Right ventricle myocardium superior (tissue), 1 donor: ENCODE results near the gene UCHL5. TPM values are rescaled to one million over a fixed set of nuclear protein-coding genes. Genes with fewer than 3 reads are reported as not detected.

ENCODE experiments used
- ATAC-seq: fragments of 200-7000 bp; cut with Tn5 transposase; one replicate; pipeline ENCODE4 v1.9.1; 2020; ENCODE audit warnings: mild to moderate bottlenecking; ENCODE audit not compliant: poor library complexity
- DNase-seq: peaks from one replicate; pipeline ENCODE4 v3.0.0-alpha.2; 2020
- intact Hi-C: fragments of 100-400 bp; cut with DNase I; formaldehyde crosslinking; loops from one replicate; pipeline ENCODE4 v1.11.2; 2022
- long read RNA-seq: library from polyadenylated mRNA; unstranded; transcript quantifications from one replicate; pipeline ENCODE4 v2.0.0, GENCODE V29; 2021
- total RNA-seq: library from RNA; stranded (reverse); fragmentation: NEBNext Ultra II Directional; extraction: Animal tissue kit (Norgen Biotek cat#: 25700); gene quantifications from one replicate; pipeline ENCODE4 v1.2.1, GENCODE V29; 2021
- donor health status: DM: no; HTN: yes; CAD: no; lungs with severe emphysema.

The UCHL5 gene, protein sequence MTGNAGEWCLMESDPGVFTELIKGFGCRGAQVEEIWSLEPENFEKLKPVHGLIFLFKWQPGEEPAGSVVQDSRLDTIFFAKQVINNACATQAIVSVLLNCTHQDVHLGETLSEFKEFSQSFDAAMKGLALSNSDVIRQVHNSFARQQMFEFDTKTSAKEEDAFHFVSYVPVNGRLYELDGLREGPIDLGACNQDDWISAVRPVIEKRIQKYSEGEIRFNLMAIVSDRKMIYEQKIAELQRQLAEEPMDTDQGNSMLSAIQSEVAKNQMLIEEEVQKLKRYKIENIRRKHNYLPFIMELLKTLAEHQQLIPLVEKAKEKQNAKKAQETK
- 42.3 TPM for total RNA-seq
- long read RNA-seq, full-length matches to known transcripts, result 114 of 130 reads
- long read RNA-seq, partial matches to known transcripts, result 2 of 130 reads
- long read RNA-seq, other reads (novel, unspliced or antisense), result 14 of 130 reads

DNA sequence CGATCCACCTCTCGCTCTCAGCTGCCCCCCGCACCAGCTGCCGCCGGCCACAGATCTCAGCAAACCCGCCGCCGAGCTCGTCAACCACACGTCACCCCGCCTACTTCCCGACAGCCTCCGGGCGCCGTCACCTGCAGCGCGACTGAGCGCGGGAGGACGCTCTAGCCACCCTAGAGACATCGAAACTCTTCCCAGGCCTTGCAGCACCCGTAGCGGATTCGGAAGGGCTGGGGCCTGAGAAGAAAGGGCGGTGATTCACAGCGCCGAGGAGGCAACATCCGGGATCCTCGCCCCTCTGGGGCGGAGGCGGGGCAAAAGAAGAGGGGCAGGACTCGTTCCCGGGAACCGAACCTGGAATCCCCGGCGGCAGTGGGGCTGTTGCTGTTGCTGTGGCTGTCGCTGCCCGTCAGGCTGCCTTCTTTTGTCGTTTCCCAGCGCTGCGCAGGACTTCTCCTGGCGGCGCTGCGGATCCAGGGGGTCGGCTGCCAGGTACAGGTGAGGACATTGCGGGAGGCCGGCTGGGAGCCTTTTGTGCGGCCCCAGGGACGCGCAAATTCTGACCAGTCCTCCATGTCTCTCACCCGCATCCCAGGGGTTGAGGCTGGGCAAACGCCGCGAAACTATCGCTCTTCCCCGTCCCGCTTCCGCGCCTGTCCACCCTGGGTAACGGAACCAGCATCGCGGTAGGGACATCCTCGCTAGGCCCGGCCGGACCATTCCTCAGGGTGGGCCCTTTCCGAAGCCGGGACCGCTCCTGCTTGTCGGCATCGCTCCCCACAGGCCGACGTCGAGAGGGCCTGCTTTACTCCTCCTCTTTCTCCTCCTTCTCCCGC is at the start of gene UCHL5, which contains the start of gene RO60:
TSS of gene UCHL5 (minus strand) at position 79 of the 833 bp plus-strand sequence. CDS start 100 bp downstream, outside the sequence.
TSS of gene RO60 (plus strand) at position 331 of the 833 bp plus-strand sequence. CDS start 9,443 bp downstream, outside the sequence.
- ATAC-seq, result peak; percentile 97

DNA sequence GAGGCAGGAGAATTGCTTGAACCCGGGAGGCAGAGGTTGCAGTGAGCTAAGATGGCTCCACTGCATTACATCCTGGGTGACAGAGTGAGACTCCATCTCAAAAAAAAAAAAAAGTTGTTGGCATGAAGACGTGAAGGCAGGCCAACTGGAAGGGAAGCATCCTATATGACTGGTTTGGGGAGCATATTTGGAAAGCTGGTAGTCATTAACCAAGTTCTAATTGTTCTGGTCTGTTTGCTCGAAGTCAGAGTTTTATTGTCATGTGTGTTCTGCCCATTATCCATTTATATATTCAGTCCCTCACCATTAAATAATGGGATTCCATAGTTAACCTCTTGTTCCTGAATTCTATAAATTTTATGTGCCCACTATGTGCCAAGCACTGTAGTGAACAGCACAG is 49.3 kb upstream of the UCHL5 start:
- no peak for ATAC-seq
- intact Hi-C loops, result no loop called here
- no peak for DNase-seq

More for the DNA sequence above, at the start of gene UCHL5, which contains the start of gene RO60:
- intact Hi-C loops, result loop anchor here (10.0 kb wide), 1 partner anchor 65 kb away; the partner anchor contains the start of gene CDC73
- DNase-seq, result peak; percentile 97

DNA sequence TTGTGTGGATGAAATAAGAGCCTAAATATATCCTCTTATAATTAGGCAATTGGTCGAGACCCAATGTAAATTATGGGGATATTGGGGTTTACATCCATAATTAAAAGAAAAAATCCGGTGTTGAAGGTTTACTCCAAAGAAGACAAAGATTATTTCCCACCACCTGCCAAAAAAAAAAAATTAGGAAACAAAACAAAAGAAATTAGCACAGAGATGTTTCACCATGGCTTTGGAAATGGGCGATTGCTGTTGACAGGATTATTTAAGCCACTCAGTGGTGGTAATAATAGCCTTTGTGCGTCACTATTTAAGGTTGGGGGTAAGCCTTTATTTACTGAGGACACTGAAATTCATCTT is 46.6 kb upstream of the UCHL5 start:
- intact Hi-C loops, result no loop called here
- ATAC-seq, result no peak
- DNase-seq, result no peak

DNA sequence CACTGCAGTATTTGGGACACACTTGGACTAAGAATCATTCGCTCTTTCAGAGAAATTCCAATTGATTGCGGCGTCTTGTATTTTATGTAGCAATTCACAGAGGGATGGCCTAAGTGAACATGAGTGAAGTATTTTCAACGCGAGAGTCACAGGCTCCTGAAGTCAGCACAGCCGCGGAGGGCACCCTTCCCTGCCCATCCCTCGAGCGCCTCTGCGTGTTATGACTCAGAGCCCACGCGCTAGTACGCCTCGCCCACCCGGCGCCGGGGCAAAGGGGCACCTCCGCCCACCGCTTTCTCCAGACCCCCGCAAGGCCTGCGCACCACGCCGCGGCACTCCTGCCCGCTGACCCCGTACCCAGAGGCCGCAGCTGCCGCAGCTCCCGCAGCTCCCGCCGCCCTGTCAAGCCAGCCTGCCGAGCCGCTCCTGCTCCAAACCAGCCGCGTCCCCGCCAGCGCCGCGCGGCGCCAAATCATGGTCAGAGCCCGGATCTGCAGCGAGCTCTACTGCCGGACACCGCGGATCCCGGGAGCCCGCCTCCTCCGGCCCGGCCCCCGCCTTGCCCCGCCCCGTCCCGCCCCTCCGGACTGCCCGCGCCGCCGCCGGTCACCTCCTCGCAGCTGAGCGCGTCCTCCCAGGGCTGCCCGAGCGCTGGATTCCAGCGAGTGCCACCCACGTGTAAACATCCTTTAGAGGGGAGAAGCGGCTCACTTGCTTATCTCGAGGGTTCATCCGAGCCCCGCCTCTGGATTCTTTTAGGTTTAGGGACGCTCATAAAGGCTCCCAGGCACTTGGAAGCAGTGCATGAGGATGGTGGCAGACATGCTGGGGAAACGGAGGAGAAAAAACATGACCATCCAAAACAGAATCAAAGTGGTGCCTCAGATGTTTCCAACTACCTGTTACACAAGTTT is 46.0 kb upstream of the UCHL5 start, which contains the start of gene GLRX2:
TSS of gene GLRX2 (minus strand) at position 508 of the 914 bp plus-strand sequence. CDS start at position 476, 32 bp downstream.
- DNase-seq (peak; percentile 91), ATAC-seq (peak; percentile 99)
- intact Hi-C loops, result no loop called here

DNA sequence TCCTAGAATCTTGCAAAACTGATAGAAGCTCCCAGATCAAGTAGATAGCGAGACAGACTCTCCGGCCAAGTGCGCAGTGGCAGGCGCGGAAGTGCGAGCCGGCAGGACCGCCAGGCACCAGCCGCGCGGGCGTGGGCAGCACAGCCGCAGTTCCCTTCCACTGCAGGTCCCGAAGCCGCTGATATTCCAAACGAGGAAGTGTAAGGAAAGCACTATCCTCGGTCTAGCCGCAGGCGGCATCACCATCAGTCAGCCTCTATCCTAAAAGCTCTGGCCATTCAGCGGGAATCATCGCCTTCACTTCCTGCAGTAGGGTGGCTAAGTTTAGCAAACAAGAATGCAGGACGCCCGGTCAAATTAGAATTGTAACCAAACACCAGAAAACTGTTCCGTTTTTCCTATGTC is 45.3 kb upstream of the UCHL5 start:
- intact Hi-C loops, result no loop called here
- DNase-seq (peak; percentile 73), ATAC-seq (peak; percentile 69)

DNA sequence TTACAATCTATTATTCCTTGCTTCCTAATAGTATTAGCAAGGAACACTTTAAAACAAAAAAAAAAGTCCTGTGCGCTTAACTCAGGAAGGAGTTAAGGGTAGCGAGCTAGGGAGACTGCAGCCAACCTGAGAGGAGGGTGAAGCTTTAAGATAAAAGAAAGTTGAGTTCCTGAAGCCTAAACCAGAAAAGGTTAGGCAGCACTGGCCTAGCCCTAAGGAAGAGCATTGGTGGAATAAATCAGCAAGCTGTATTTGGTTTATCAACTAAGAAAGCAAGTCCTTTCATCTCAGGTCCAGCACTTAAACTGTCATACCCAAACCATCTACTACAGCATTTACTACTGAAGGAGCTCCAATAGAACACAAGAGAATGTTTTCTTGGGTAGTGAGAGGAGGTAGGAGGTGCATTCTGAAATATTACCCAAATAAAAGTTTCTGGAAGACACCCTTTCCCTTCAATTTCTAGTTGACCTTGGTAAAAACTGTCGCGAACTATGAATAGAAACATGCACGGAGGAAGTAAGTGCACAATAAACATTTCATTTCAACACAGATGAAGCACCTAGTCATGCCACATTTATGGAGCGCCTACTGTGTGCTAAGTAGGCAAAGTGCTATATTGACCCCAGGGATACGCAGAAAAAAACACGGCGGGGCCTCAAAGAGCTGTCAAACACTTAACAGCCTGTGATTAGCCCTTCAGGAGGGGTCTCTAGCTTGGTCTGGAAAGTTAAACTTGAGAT is 44.8 kb upstream of the UCHL5 start:
- intact Hi-C loops, result no loop called here
- DNase-seq (no peak), ATAC-seq (no peak)

DNA sequence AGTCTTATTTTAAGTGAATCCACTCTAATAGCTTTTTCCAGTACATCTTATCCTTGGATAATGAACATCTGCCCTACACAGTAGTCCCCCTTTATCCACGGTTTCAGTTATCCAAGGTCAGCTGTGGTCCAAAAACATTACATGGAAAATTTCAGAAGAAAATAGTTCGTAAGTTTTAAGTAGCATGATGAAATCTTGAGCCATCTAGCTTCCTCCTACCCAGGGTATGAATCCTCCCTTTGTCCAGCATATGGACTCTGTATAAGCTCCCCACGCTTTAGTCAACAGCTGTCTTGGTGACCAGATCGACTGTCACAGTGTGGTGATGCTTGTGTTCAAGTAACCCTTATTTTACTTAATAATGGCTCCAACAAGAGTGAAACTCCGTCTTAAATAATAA is 43.5 kb upstream of the UCHL5 start:
- intact Hi-C loops, result no loop called here

DNA sequence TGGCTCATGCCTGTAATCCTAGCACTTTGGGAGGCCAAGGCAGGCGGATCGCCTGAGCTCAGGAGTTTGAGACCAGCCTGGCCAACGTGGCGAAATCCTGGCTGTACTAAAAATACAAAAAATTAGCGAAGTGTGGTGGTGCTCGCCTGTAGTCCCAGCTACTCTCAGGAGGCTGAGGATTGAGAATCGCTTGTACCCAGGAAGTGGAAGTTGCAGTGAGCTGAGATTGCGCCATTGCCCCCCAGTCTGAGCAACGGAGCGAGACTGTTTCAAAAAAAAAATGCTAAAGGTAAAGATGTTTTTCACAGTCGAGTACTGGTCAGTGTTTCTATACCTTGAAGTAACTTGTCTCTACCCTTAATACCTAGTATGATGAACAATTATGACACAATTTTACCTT is 35.0 kb upstream of the UCHL5 start:
- DNase-seq, result no peak
- ATAC-seq, result no peak
- intact Hi-C loops, result no loop called here

More for the DNA sequence above, 43.5 kb upstream of the UCHL5 start:
- DNase-seq (no peak), ATAC-seq (no peak)

DNA sequence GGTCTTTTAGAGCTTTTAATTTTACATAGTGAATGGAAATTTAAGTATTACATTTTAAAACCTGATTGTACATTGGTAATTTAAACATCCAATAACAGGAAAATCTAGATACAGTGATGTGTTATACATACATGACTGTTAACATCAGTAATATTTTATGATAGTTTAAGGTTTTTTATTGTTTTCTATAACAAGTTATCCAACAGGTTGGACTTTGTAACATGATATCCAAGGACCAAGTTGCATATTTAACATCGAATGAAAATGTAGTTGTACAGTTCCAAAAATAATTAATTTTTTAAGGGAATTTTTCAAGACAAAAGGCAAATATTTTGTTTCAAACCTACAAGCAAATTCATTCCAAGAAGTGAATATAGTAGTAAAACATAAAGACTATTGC is 31.7 kb upstream of the UCHL5 start:
- intact Hi-C loops, result no loop called here
- DNase-seq, result no peak
- ATAC-seq, result no peak

DNA sequence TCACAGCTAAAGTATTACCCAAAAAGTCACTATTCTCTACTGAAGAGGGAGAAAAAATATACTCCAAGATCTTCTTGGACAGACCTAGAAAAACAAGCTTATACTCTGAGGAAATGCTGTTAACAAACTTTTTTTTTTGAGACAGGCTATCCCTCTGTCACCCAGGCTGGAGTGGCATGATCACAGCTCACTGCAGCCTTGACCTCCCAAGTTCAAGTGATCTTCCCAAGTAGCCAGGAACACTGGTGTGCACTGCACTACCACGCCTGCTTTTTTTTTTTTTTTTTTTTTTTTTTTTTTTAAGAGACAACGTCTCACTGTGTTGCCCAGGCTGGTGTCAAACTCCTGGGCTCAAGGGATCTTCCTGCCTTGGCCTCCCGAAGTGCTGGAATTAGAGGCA is 28.7 kb upstream of the UCHL5 start:
- peak; percentile 27 for ATAC-seq
- intact Hi-C loops, result no loop called here
- no peak for DNase-seq

DNA sequence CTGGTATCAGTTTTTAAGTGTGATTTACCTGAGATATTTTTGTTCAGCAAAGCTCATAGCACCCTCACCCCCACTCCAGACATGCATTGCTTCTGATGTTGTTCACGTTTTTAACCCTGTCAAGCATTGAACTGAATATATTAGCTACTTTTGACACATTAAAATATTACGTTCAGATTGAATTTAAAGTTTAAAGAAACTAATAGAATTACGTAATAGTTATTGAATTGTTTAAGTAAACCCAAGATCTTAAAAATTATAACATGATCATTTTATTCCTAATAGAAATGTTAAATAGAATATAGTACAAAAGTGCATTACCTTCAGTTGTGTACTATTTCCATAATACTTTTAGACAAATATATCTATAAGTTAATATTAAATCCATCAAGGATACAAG is 27.2 kb upstream of the UCHL5 start:
- no peak for ATAC-seq
- no peak for DNase-seq
- intact Hi-C loops, result no loop called here

DNA sequence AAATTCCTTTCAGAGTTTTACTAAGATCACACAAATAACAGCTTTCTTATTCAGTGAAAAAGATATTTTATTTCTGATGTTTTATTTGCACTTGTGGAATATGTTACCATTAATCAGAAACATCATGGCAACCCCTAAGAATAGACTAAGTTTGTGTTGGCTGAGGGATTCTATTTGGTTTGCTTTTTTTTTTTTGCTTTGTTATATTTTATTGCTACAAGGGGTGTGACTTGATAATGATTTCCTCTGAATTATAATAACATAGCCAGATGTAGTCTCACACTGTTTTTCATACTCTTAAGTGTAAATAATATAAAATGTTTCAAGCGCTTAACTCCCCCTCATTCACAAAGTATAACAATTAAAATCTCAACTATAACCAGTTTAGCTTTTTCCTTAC is 26.1 kb upstream of the UCHL5 start:
- DNase-seq (no peak), ATAC-seq (no peak)
- intact Hi-C loops, result no loop called here

DNA sequence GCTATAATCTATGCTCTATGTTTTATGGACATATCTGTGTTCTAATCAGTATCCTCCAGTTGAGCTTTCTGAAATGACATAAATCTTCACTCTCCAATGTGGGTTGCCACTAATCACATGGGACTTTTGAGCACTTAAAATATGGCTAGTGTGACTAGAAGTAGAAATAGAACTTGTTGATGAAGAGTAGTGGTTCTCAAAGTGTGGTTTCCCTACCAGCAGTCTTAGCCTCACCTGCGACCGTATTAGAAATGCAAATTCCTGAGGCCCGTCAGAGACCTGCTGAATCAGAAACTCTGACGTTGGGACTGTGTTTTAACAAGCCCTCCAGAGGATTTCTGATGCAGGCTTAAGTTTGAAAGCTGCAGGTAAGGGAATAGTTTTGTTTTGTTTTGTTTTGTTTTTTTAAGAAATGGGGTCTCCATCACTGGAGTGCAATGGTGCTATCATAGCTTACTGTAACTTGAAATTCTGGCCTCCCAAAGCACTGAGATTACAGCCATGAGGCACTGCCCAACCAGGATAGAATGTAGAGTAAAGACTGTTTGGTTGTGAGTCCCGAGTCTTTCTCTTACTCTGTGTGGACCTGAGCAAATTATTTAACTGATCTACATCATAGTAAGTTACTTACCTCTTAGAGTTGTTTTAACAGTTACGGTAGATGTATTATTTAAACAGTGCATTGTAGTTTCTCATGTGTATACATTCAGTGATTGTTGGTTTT is 24.4 kb upstream of the UCHL5 start:
- intact Hi-C loops, result no loop called here
- ATAC-seq (no peak), DNase-seq (no peak)

DNA sequence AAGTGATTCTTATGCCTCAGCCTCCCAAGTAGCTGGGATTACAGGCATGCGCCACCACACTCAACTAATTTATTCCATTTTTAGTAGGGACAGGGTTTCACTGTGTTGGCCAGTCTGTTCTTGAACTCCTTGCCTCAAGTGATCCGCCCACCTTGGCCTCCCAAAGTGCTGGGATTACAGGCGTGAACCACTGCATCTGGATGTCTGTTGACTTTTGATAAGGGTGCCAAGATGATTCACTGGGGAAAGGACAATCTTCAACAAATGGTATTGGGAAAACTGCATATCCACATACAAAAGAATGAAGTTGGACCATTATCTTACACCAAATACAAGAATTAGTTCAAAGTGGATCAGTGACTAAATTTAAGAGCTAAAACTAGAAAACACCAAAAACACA is 20.0 kb upstream of the UCHL5 start:
- no peak for ATAC-seq
- DNase-seq, result no peak
- intact Hi-C loops, result no loop called here

DNA sequence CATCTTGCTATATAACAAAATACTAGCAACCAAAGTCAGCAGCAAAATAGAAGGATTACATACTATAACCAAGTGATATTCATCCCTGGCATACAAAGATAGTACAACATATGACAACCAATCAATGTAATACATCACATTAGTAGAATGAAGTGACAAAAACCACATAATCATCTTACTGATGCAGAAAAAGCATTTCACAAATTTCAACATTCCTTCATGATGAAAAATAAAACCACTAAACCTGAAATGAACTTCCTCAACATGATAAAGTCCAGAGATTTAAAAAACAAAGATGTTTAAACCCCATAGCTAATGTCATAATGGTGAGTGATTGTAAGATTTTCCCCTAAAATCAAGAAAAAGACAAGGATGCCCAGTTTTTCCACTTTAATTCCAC is 18.8 kb upstream of the UCHL5 start:
- DNase-seq (no peak), ATAC-seq (no peak)
- intact Hi-C loops, result no loop called here

DNA sequence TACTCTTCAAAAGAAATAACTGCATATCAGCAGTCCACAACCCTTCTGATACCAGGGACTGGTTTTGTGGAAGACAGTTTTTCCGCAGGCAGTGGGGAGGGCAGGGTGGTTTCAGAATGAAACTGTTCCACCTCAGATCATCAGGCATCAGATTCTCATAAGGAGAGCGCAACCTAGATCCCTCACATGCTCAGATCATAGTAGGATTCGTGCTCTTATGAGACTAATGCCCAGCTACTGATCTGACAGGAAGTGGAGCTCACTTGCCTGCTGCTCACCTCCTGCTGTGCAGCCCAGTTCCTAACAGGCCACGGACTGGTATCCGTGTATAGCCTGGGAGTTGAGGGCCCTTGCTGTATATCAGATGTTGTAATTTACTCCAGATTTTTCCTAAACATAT is 11.8 kb upstream of the UCHL5 start:
- intact Hi-C loops, result no loop called here
- DNase-seq, result no peak
- ATAC-seq, result peak; percentile 44

DNA sequence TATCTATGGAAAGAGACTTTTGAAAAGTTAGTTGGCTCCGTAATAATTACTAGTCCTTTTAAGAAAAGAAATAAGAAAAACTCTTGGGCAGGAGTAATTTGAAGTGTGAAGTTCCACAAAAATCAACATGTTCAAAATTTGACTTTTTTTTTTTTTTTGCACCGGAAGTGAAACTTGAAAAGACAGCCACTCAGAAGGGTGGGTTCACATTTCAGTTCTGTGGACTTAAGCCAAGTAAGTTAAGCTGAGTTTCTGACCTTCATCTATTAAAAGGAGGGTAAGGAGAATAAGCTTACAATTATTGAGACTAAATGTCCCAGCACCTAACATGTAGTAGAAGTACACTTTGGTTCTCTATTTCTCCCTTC is 11.2 kb upstream of the UCHL5 start:
- ATAC-seq, result peak; percentile 65
- no peak for DNase-seq
- intact Hi-C loops, result no loop called here
